CD4-positive, alpha-beta T cell treated with Interleukin-2 at 100 ng/mL for 4 hours (primary cell): Measurements from ENCODE around the gene FRS3.
"Not testable (repeated sequence)": the region's sequence is repeated elsewhere in the genome, so short reads cannot be mapped to it uniquely, and the experiment has no call there.

Experiments used
- DNase-seq: peaks from one replicate; pipeline ENCODE4 v3.0.0-alpha.2; 2020; ENCODE audit warnings: low spot score

Gene FRS3

GRCh38 chr6:41769376-41769775 lies 10.3 kb downstream of the FRS3 start:
- DNase-seq = no peak

GRCh38 chr6:41768545-41769308 lies 11.0 kb downstream of the FRS3 start:
- no peak for DNase-seq

GRCh38 chr6:41767112-41767833 lies 12.4 kb downstream of the FRS3 start:
- DNase-seq = no peak

- not testable (repeated sequence) for DNase-seq
These were observed 13.5 kb downstream of the FRS3 start for GRCh38 chr6:41766043-41766664.

- DNase-seq = no peak
These were observed 16.2 kb downstream of the FRS3 start for GRCh38 chr6:41763470-41763869.

GRCh38 chr6:41759905-41760579 lies 19.7 kb downstream of the FRS3 start:
- no peak for DNase-seq

- no peak for DNase-seq
These were observed 20.4 kb downstream of the FRS3 start for GRCh38 chr6:41759106-41759904.

- no peak for DNase-seq
These were observed 21.1 kb downstream of the FRS3 start for GRCh38 chr6:41758641-41759035.

- no peak for DNase-seq
These were observed 21.6 kb downstream of the FRS3 start for GRCh38 chr6:41757931-41758640.

GRCh38 chr6:41757271-41757670 lies 22.4 kb downstream of the FRS3 start:
- DNase-seq = no peak

GRCh38 chr6:41756354-41756753 lies 23.3 kb downstream of the FRS3 start:
- DNase-seq = no peak

GRCh38 chr6:41755895-41756294 lies 23.8 kb downstream of the FRS3 start:
- no peak for DNase-seq

GRCh38 chr6:41750374-41750773 lies 29.3 kb downstream of the FRS3 start:
- DNase-seq = no peak

GRCh38 chr6:41748542-41748941 lies 31.2 kb downstream of the FRS3 start:
- DNase-seq = no peak

- no peak for DNase-seq
These were observed 31.6 kb downstream of the FRS3 start for GRCh38 chr6:41748102-41748477.

- DNase-seq = no peak
These were observed 32.2 kb downstream of the FRS3 start, which contains the start of gene PGC for GRCh38 chr6:41747256-41748101. Gene PGC (minus strand): TSS chr6:41747397. CDS start chr6:41747334, 63 bp downstream.

GRCh38 chr6:41746107-41746506 lies 33.6 kb downstream of the FRS3 start:
- no peak for DNase-seq

- DNase-seq = no peak
These were observed 35.4 kb downstream of the FRS3 start for GRCh38 chr6:41744236-41744787.

GRCh38 chr6:41743406-41744235 lies 36.1 kb downstream of the FRS3 start:
- no peak for DNase-seq
